ENCODE results near the gene MND1.

MND1 gene

GRCh38 chr4:153344131-153345011 is at the start of gene MND1:
Gene MND1 (plus strand): TSS chr4:153344688. CDS start chr4:153344738, 50 bp downstream.
- peak; percentile 97 for DNase-seq (ENCODE audit: low spot score)

- no peak for DNase-seq (ENCODE audit: low spot score)
Observed at GRCh38 chr4:153295131-153295755, 49.2 kb upstream of the MND1 start.

DNA sequence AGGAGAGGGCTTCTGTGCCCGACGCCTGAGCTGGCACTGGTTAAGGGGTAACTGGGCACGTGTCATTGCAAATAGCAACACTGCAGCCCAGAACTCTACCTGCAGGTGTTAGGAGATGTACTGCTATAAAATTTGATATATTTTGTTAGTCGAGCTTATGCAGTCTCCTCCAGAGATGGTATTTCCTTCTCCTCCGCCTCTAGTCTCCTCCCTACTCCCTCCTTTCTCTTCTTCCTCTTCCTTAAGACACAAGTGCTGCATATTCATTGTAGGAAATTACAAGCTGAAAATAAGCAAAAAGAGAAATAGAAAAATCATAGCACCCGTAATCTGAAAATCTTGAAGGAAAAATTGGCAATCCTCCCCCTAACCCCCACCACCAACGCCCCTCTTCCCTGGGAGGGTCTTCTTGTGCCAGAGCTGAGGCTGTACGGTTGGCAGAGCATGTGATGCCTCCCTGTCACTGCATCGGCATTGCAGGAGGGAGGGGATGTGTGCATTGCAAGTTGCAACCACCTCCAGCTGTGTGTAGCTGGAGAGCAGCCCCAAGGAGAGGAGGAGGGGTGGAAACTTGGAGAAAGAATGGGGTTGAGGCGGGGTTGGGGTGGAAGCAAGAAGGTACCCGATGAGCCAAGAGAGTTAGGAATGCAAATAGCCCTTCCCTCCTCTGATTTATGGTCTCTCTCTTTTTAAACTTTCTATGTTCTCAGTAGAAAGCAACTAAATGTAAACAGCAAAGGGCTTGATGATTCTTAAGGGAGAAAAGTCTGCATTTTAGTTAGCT is 48.3 kb upstream of the MND1 start:
- peak; percentile 88 for DNase-seq (ENCODE audit: low spot score)

DNA sequence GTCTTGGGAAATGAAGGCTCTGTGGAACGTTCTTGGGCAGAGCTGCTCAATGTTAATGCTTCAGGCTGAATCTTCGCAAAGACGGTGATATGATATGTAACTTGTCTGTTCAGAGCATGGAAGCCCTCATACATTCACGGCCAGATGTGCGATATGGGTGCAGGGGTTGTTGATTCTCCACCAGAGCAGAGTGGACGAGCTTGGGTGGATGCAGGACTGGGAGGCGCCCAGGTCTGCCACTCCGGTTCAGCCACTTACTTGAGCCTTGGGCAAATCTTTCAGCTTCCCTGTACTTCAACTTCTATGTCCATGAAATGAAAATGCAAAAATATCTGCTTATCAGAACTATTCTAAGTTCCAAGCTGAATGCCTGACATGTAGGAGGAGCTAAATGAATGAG is 47.4 kb upstream of the MND1 start:
- DNase-seq (ENCODE audit: low spot score), result no peak

- no peak for DNase-seq (ENCODE audit: low spot score)
Observed at GRCh38 chr4:153310793-153311192, 33.7 kb upstream of the MND1 start.

DNA sequence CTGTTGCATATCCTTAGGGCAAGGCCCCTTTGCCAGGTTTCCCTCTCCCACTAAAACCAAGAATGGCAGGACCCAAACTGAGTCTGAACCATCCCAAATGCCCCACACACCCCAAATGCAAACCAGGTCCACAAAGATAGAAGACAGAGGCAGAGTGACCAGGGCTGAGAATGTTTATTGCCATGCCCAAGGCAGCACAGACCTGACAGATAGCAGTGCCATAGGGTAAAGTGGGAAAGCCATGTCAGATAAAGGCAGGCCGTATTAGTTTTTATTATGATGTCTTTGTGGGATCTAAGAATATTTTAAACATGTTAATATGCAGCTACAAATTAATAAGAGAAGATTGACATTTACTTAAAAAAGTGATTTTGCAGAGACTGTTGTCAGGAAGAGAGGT is 29.6 kb upstream of the MND1 start:
- no peak for DNase-seq (ENCODE audit: low spot score)

DNA sequence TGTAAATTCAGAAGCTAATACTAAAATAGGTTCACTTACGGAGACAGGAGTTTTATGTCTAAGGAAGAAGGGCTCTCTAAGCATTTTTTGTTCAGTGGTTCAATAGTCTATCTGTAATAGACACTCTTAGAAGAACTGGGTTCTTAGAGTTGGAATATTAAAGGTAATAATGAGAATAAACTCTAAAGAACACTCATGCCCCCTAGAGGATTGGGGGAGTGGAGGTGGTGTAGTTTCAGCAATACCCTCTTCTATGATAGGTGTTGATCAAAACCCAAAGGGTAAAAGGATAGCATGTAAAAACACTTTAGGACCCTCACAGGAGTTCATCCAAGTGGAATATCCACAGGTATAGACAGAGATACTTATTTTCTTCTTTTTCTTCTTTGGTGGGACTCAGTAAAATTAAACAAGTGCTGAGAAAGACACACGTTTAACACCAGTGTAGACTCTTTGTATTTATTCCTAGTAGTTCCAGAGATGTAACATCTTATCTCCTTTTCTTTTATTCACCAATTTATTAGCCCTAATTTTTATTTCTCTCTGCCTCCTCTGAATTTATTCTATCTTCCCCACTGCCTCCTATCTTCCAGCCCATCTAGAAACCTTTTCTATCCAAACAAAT is 25.7 kb upstream of the MND1 start:
- peak; percentile 66 for DNase-seq (ENCODE audit: low spot score)

- no peak for DNase-seq (ENCODE audit: low spot score)
Observed at GRCh38 chr4:153322791-153323190, 21.7 kb upstream of the MND1 start.

DNA sequence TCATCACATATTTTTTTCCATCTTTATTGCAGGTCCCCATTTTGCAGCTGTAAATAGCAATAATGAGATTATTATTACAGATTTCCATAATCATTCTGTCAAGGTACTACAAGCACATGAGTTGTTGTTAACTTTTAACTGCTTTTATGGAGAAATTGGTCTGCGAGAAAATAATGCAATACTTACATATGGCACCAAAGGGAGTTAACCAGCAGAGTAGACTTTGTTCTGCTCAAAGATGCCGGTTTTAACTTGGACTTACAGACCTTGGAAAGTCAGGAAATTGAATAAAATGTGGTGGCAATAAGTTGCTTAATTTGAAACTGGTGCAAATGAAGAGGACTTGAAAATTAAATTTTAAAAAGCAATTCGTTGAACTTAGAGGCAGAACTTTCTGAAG is 20.4 kb upstream of the MND1 start:
- DNase-seq (ENCODE audit: low spot score), result no peak

- DNase-seq (ENCODE audit: low spot score), result no peak
Observed at GRCh38 chr4:153325558-153325957, 18.9 kb upstream of the MND1 start.

DNA sequence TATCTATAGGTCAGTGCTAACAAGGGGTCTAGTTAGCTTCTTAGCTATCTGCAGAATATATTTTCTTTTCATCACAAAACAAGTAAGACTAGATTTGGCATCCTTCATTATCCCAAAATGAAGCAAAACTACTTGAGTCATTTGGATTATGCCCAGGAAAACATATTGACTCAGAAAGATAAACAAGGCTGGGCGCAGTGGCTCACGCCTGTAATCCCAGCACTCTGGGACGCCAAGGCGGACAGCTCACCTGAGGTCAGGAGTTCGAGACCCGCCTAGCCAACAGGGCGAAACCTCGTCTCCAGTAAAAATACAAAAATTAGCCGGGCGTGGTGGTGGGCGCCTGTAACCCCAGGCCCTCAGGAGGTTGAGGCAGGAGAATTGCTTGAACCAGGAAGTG is 18.0 kb upstream of the MND1 start:
- no peak for DNase-seq (ENCODE audit: low spot score)

DNA sequence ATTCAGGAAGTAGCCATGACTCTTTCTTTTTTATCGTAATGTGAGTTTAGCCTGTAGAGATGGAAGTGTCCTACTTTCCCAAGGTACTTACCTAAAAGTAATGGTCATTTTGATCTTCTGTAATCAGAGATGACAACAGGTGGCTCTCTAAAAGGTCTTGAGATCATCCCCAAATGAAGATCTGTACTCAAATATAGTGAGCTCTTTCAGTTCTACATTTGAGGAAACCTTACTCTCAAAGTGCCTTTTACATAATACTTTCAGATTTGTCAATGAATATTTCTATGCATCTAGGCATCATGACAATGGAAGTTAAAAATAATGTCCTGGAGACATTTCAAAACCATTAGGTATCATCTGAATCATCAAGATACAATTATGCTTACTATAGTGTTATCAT is 17.2 kb upstream of the MND1 start:
- no peak for DNase-seq (ENCODE audit: low spot score)

DNA sequence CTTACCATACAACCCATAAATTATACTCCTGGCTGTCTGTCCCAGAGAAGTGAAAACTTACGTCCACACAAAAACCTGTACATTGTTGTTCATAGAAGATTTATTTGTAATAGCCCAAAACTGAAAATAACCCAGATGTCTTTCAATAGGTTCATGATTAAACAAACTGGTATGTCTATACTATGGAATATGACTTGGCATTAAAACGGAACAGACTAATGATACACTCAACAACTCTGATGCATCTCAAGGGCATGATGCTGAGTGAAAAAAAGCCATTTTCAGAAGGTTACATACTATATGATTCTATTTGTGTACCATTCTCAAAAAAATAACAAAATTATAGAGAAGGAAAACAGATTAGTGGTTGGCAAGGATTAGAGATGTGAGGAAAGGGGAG is 11.6 kb upstream of the MND1 start:
- no peak for DNase-seq (ENCODE audit: low spot score)

GRCh38 chr4:153333874-153334273 is 10.6 kb upstream of the MND1 start:
- no peak for DNase-seq (ENCODE audit: low spot score)

DNA sequence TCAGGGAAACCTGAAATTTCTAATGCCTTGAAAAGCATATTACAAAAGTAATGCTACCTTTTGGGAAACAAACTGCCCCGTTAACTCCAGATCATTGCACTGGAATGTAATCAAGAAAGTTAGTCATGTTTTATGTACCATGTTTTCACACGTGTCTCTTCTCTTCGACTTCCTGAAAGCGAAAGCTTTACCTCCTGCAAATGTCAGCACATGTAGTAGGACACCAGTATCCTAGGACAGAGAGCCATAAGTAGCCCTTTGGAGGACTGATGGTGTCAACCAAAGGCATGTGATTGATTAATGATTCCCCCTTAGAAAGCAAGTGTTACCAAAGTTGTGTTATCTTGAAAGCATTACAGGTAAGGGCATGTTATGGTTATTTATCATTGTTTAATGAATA is 8.8 kb upstream of the MND1 start:
- DNase-seq (ENCODE audit: low spot score), result no peak

- no peak for DNase-seq (ENCODE audit: low spot score)
Observed at GRCh38 chr4:153337686-153338085, 6.8 kb upstream of the MND1 start.

DNA sequence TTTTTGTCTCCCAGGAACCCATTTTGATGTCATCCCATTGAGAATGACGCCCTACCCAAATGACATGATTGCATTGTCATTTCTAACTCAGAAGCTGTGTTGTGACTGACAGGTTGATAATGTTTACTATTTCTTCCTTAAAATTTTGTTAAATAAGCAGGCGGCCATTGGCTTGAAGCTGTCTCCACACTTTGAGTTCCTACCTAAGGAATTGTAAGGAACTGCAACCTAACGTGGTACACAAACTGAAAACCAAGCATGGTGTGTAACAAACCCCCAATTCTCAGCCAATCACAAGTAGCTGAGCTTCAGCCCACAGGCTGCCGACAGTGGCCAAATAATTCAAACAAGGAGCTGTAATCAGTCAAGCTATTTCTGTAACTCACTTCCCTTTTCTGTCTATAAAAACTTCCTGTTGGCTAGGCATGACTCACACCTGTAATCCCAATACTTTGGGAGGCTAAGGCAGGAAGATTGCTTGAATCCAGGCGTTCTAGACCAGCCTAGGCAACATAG is 2.9 kb upstream of the MND1 start:
- no peak for DNase-seq (ENCODE audit: low spot score)

DNA sequence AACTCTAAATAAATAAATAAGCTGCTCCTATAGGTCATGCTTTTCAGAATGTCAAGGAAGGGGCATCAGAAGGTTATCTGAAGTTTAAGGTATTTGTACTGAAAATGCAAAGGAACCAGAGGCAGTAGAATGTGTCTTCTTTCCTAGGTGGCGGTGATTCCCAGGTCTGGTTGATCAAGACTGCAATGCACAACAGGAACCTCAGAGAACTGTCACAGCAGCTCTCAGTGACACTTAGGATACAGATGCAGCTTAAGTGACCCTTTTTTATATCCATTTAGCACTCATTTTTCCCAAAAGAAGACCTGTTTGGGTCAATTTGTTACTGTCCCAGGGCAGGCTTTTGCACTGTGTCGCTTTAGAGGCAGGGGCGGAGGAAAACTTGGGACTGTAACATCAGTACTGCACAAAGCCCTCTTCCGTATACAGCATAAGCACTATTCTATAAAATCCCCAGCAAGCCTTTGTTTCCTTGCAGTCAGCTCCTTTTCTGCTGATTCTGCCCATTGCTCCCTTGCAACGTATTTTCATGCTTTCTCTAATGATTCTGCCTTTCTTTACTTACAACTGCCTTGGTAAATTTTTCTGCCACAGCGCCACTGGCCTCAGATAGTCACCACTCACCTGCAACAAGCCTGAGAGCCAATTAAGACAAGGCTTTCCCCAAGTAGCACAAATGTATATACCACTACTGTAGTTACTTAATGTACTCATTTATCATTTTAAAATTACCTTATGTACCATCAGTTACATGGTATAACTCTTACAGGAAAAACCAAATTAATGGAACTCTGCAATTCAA is 1.5 kb upstream of the MND1 start:
- no peak for DNase-seq (ENCODE audit: low spot score)

DNA sequence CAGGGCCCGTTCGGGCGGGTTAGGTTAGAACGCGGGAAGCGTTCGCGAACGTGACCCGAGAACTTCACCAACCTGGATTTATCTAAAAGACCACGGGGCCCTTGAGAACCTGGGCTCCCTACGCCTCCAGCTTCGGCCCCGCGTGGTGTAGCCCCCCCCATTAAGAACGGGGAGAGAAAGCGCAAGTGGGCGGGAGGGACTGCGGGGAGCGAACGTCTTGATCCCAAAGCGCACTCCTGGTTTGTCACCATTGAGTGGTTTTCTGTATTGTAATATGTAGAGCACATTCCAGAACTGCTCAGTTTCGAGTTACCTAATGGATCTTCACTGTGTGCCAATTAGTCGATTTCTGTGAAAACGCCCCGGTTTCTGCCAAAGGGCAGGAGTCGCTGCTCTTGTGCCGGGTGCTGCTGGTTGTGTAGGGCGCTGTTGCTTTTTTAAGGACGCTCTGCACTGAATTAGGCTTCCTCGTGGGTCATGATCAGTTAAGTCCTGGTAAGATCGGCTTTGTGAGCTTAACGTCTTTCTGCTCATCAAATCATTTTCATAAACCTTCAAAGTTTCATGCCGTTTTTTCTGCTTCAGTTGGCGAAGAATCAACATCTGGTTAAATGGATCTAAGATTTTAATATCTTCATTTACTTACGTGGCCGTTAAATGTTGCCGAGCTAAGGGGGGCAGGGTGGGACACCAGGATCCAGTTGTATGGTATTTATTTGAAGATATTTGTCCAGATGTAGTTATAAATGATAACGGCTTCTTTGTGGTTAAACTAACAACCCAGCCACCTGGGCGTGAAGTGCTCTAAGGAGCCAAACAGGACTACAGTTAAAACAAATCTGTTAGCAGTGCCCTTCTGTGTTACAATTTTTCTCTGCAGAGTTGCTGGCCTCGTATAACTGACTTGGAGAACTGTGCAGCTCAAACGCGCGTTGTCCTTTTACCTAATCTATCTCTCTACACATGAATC is 809 bp downstream of the MND1 start:
- peak; percentile 65 for DNase-seq (ENCODE audit: low spot score)

DNA sequence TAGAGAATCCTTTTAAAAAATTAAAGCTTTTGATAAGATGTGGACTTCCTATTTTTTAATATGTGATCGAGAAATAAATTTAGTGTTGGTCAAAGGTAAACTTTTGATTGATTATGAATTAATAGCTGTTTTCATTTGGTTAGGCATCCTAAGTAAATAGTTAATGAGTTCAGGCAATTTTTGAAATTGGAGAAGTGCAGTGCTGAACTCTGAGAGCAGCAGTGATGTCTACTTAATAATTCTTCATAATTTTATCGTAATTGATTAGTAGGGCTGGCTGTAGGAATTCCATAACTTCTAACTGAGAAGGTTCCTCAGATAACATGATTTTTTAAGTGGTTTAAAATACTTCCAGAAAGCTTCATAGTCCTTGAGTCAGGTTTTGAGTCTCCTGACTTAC is 1.5 kb downstream of the MND1 start:
- no peak for DNase-seq (ENCODE audit: low spot score)
